SK-N-MC (cell line): ENCODE results near the gene NR3C1.

ENCODE experiments used
- DNase-seq: peaks from one replicate; pipeline ENCODE4 v3.0.0-alpha.2; 2011; ENCODE audit warnings: low read depth, low spot score
- H3K27ac ChIP-seq: fragments of 200-600 bp; sonication (generic); 2 replicates; pipeline ENCODE4 v1.5.1; 2016; ENCODE audit warnings: mixed run types
- H3K36me3 ChIP-seq: fragments of 200-600 bp; sonication (generic); 2 replicates; pipeline ENCODE4 v1.6.1; 2017; ENCODE audit warnings: antibody characterized with exemption, low read length, mixed read lengths; ENCODE audit not compliant: insufficient read depth
- H3K4me3 ChIP-seq: fragments of 200-600 bp; sonication (generic); 2 replicates; pipeline ENCODE4 v1.5.1; 2016
- H3K9ac ChIP-seq: fragments of 200-600 bp; sonication (generic); 2 replicates; pipeline ENCODE4 v1.8.0; 2017; ENCODE audit warnings: mixed run types, mixed read lengths; ENCODE audit not compliant: insufficient read length
- H3K9me3 ChIP-seq: fragments of 200-600 bp; sonication (generic); 2 replicates; pipeline ENCODE4 v1.6.1; 2017; ENCODE audit warnings: low read depth, mild to moderate bottlenecking, antibody characterized with exemption, low read length, moderate library complexity, mixed read lengths
- EZH2 ChIP-seq: fragments of 200-600 bp; sonication (generic); IDR thresholded peaks from one replicate; pipeline ENCODE4 v1.6.1; 2017; ENCODE audit warnings: antibody characterized with exemption
- FOXP2 ChIP-seq: optimal IDR thresholded peaks from 2 replicates; pipeline ENCODE3; 2011; ENCODE audit warnings: mild to moderate bottlenecking, moderate library complexity; ENCODE audit not compliant: insufficient read depth; ENCODE audit errors: extremely low read length, control extremely low read depth
- POLR2AphosphoS5 ChIP-seq: IDR thresholded peaks from 2 replicates; pipeline ENCODE4 v1.6.1; 2012; ENCODE audit warnings: mild to moderate bottlenecking, low read depth, low read length, borderline replicate concordance

NR3C1 gene

GRCh38 chr5:143440448-143441115 lies 37.1 kb upstream of the NR3C1 start:
- no peaks in the 10 kb centered on the region for H3K9me3 ChIP-seq
- no peaks in the 10 kb centered on the region for H3K36me3 ChIP-seq
- H3K27ac ChIP-seq: no peak overlapping the region
- H3K9ac ChIP-seq: no peak overlapping the region
- DNase-seq: no peak
- TF ChIP-seq FOXP2: no peak
- no peak for TF ChIP-seq POLR2AphosphoS5
- no peak for TF ChIP-seq EZH2
- no peak overlapping the region for H3K4me3 ChIP-seq

DNA sequence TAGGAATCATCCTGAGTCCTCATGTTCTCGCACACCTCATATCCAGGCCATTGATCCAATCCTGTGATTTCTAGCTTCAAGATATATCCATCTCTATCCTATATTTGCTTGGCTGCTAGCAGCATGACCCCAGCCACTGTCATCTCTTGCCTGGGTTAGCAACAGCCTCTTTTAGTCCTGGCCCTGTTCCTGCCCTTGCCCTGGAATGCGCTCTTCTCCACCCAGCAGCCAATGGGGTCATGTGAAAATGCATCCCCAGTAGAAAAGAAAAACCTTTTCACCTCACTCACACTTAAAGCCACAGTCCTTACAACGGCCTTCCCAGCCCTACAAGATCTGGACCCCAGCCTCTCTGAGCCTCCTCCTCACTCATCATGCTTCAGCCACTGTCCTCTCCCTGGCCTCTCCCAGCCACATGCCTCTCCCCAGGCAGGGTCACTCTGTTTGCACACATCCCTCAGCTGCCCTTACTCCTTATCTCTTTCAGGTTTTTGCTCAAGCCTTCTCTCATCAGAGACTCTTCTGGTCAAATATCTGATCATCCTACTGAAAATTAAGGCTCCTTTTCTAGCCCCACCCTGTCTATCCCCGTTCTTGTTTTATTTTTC lies 34.3 kb upstream of the NR3C1 start:
- Histone ChIP-seq H3K36me3 (no peaks in the 10 kb centered on the region), H3K9me3 (no peaks in the 10 kb centered on the region), H3K4me3 (no peak overlapping the region), H3K27ac (no peak overlapping the region), H3K9ac (no peak overlapping the region)
- TF ChIP-seq FOXP2 (no peak), POLR2AphosphoS5 (no peak), EZH2 (no peak)
- no peak for DNase-seq

- no peaks in the 10 kb centered on the region for H3K36me3 ChIP-seq
- H3K9ac ChIP-seq: no peak overlapping the region
- no peaks in the 10 kb centered on the region for H3K9me3 ChIP-seq
- DNase-seq: no peak
- no peak overlapping the region for H3K27ac ChIP-seq
- TF ChIP-seq POLR2AphosphoS5 (no peak), EZH2 (no peak), FOXP2 (no peak)
- no peak overlapping the region for H3K4me3 ChIP-seq
These were observed 33.4 kb upstream of the NR3C1 start for GRCh38 chr5:143436871-143437270.

DNA sequence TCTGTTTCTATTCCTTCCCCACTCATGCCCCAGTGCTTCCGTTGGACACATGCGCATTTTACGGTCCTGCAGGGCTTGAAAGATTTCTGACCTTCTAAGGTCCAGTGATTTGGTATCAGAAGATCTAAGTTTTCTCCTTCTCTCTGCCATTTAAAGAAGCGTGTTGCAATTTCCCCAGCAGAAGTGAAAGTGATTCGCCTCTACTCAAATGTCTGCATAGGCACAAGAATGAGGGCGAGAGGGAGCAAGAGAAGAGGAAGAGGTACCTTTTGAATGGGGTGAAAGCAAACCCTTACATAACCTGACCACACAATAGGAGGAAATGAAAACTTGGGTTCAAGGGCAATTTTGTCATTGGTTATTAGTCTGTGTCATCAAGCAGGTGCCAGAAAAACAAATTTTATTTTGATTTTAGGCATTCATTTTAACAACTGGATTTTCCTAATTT lies 31.7 kb upstream of the NR3C1 start:
- no peaks in the 10 kb centered on the region for H3K9me3 ChIP-seq
- DNase-seq: no peak
- no peak for TF ChIP-seq FOXP2
- TF ChIP-seq EZH2: no peak
- TF ChIP-seq POLR2AphosphoS5: no peak
- H3K27ac ChIP-seq: no peak overlapping the region
- H3K4me3 ChIP-seq: peak overlapping the region; percentile 41
- H3K36me3 ChIP-seq: no peaks in the 10 kb centered on the region
- H3K9ac ChIP-seq: no peak overlapping the region

GRCh38 chr5:143434261-143435209 lies 31.0 kb upstream of the NR3C1 start:
- H3K9me3 ChIP-seq: no peaks in the 10 kb centered on the region
- H3K27ac ChIP-seq: peak overlapping the region; percentile 28; the same call in 1 of the 2 replicates
- no peaks in the 10 kb centered on the region for H3K36me3 ChIP-seq
- DNase-seq: peak; percentile 26
- peak overlapping the region; percentile 41 for H3K4me3 ChIP-seq
- peak overlapping the region; percentile 14 for H3K9ac ChIP-seq
- TF ChIP-seq FOXP2: no peak
- TF ChIP-seq EZH2: no peak
- TF ChIP-seq POLR2AphosphoS5: no peak

- Histone ChIP-seq H3K9me3 (no peaks in the 10 kb centered on the region), H3K4me3 (no peak overlapping the region), H3K9ac (no peak overlapping the region), H3K27ac (no peak overlapping the region), H3K36me3 (no peaks in the 10 kb centered on the region)
- TF ChIP-seq EZH2: no peak
- TF ChIP-seq POLR2AphosphoS5: no peak
- TF ChIP-seq FOXP2: no peak
- no peak for DNase-seq
These were observed 30.2 kb upstream of the NR3C1 start for GRCh38 chr5:143433670-143434069.

- TF ChIP-seq POLR2AphosphoS5 (no peak), EZH2 (no peak), FOXP2 (no peak)
- H3K36me3 ChIP-seq: no peaks in the 10 kb centered on the region
- no peak overlapping the region for H3K4me3 ChIP-seq
- no peak for DNase-seq
- no peaks in the 10 kb centered on the region for H3K9me3 ChIP-seq
- H3K27ac ChIP-seq: no peak overlapping the region
- H3K9ac ChIP-seq: no peak overlapping the region
These were observed 29.3 kb upstream of the NR3C1 start for GRCh38 chr5:143432658-143433239.

DNA sequence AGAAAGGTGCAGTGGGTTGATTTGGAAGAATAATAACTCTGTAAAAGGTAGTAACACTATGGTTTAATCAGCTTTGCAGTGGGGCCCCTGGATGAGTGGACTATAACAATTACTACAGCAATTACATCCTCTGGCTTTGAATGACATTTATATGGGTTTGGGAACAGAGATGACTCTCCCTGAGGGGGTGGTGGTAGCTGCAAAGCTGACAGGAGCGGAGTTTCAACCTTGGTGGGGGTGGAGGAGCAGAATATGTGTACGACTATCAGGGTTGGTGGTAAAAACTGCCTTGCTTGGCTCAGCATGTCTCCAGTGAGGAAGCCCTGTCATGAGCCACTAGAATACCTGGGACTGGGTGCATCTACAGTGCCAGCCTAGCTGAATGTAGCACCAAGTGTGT lies 28.3 kb upstream of the NR3C1 start:
- Histone ChIP-seq H3K27ac (no peak overlapping the region), H3K36me3 (no peaks in the 10 kb centered on the region), H3K9me3 (no peaks in the 10 kb centered on the region), H3K9ac (no peak overlapping the region), H3K4me3 (no peak overlapping the region)
- DNase-seq: no peak
- TF ChIP-seq POLR2AphosphoS5: no peak
- no peak for TF ChIP-seq EZH2
- no peak for TF ChIP-seq FOXP2
